NCI-H2227 (cell line): ENCODE data around the gene CMTM2.
"Not testable (repeated sequence)": the region's sequence is repeated elsewhere in the genome, so short reads cannot be mapped to it uniquely, and the experiment has no call there.

Experiments used
- DNase-seq: peaks from one replicate; lab custom pipeline; 2025; ENCODE audit not compliant: unreplicated experiment; lab: John Stamatoyannopoulos, UW

CMTM2 gene

GRCh38 chr16:66581246-66581952, 2.1 kb downstream of the CMTM2 start:
- DNase-seq: no peak

- DNase-seq: no peak
Measured at GRCh38 chr16:66585481-66586239, 6.4 kb downstream of the CMTM2 start.

- no peak for DNase-seq
Measured at GRCh38 chr16:66587881-66588600, 8.8 kb downstream of the CMTM2 start.

GRCh38 chr16:66588981-66589713, 9.9 kb downstream of the CMTM2 start:
- DNase-seq: no peak

- DNase-seq: no peak
Measured at GRCh38 chr16:66590322-66590721, 11.1 kb downstream of the CMTM2 start.

GRCh38 chr16:66591018-66591417, 11.8 kb downstream of the CMTM2 start:
- DNase-seq: no peak

GRCh38 chr16:66592241-66592640, 13.0 kb downstream of the CMTM2 start:
- DNase-seq: no peak

- DNase-seq: no peak
Measured at GRCh38 chr16:66592814-66593213, 13.6 kb downstream of the CMTM2 start.

- no peak for DNase-seq
Measured at GRCh38 chr16:66594739-66595138, 15.5 kb downstream of the CMTM2 start.

- DNase-seq: not testable (repeated sequence)
Measured at GRCh38 chr16:66596559-66596958, 17.3 kb downstream of the CMTM2 start.

- DNase-seq: no peak
Measured at GRCh38 chr16:66596986-66597848, 18.0 kb downstream of the CMTM2 start.

- no peak for DNase-seq
Measured at GRCh38 chr16:66598111-66598510, 18.8 kb downstream of the CMTM2 start.

- DNase-seq: no peak
Measured at GRCh38 chr16:66599726-66600125, 20.5 kb downstream of the CMTM2 start.

GRCh38 chr16:66600477-66600876, 21.2 kb downstream of the CMTM2 start:
- DNase-seq: no peak

GRCh38 chr16:66601471-66601870, 22.2 kb downstream of the CMTM2 start:
- DNase-seq: no peak

- peak; percentile 70 for DNase-seq
Measured at GRCh38 chr16:66603537-66604375, 24.5 kb downstream of the CMTM2 start.

- DNase-seq: peak; percentile 77
Measured at GRCh38 chr16:66604376-66605176, 25.3 kb downstream of the CMTM2 start, which contains the start of gene CMTM3. CMTM3 (plus strand) TSS chr16:66604704; CDS start chr16:66604806, 102 bp downstream.
